MCF 10A (cell line): ENCODE results near the gene WNT10A. TPM values are rescaled to one million over a fixed set of nuclear protein-coding genes. Genes with fewer than 3 reads are reported as not detected.

Source experiments
- BruUV-seq: library from RNA; stranded (reverse); fragments of 400-500 nt; replicated peaks from 2 replicates; lab custom pipeline; 2021; lab: Mats Ljungman, UMichigan
- CTCF ChIA-PET: fragments of 300-600 bp; sonication (Branson Sonifier 250); formaldehyde crosslinking; extraction: SDS; loops from one replicate; lab custom pipeline; 2021; ENCODE audit warnings: antibody characterized with exemption, inconsistent platforms; lab: Yijun Ruan, JAX
- POLR2A ChIA-PET: fragments of 300-600, 350-650 bp; sonication (Branson Sonifier 250); formaldehyde crosslinking; extraction: SDS; loops from one replicate; lab custom pipeline; 2020; ENCODE audit warnings: antibody characterized with exemption, inconsistent platforms; lab: Yijun Ruan, JAX
- DNase-seq: peaks from one replicate; pipeline ENCODE4 v3.0.0-alpha.2; 2018; ENCODE audit not compliant: unreplicated experiment
- H3K27ac Mint-ChIP-seq: one replicate; pipeline ENCODE4 v1.8.0; 2022; ENCODE audit warnings: mild to moderate bottlenecking, low read depth, mixed read lengths; ENCODE audit not compliant: unreplicated experiment
- H3K27me3 Mint-ChIP-seq: one replicate; pipeline ENCODE4 v1.8.0; 2022; ENCODE audit warnings: mixed read lengths; ENCODE audit not compliant: insufficient read depth, unreplicated experiment
- H3K36me3 Mint-ChIP-seq: one replicate; pipeline ENCODE4 v1.8.0; 2022; ENCODE audit warnings: mild to moderate bottlenecking, moderate library complexity, mixed read lengths; ENCODE audit not compliant: insufficient read depth, unreplicated experiment
- H3K4me1 Mint-ChIP-seq: one replicate; pipeline ENCODE4 v1.8.0; 2022; ENCODE audit warnings: mixed read lengths; ENCODE audit not compliant: insufficient read depth, unreplicated experiment
- H3K4me3 Mint-ChIP-seq: one replicate; pipeline ENCODE4 v1.8.0; 2022; ENCODE audit warnings: mild to moderate bottlenecking, moderate library complexity, mixed read lengths; ENCODE audit not compliant: unreplicated experiment
- H3K9me3 Mint-ChIP-seq: one replicate; pipeline ENCODE4 v1.8.0; 2022; ENCODE audit warnings: mixed read lengths; ENCODE audit not compliant: unreplicated experiment
- CTCF ChIP-seq: fragments of 200-600 bp; IDR thresholded peaks from one replicate; pipeline ENCODE4 v1.8.0; 2022; ENCODE audit warnings: antibody characterized with exemption, mild to moderate bottlenecking; ENCODE audit not compliant: unreplicated experiment
- intact Hi-C: fragments of 100-400 bp; cut with micrococcal nuclease; formaldehyde crosslinking; loops from 2 replicates; pipeline ENCODE4 v1.14.1; 2022
- total RNA-seq: library from RNA; stranded (reverse); gene quantifications from 2 replicates; pipeline ENCODE4 v1.2.3, GENCODE V29; 2022

WNT10A gene
- total RNA-seq, 1 experiment from 2014 or later: not detected

GRCh38 chr2:218863021-218863520, 17.6 kb upstream of the WNT10A start:
- no peak for TF ChIP-seq CTCF
- intact Hi-C loops: no loop called here
- no peak overlapping the region for H3K27ac Mint-ChIP-seq
- POLR2A ChIA-PET: interaction anchor here (1.2 kb wide), 1 partner anchor 13 kb away, joined by 4 read pairs; no protein-coding TSS in a partner anchor
- H3K36me3 Mint-ChIP-seq: no peaks in the 10 kb centered on the region
- peaks cover 4% of the 10 kb centered on the region for H3K4me1 Mint-ChIP-seq
- H3K27me3 Mint-ChIP-seq: peaks cover 65% of the 10 kb centered on the region
- H3K9me3 Mint-ChIP-seq: no peaks in the 10 kb centered on the region
- no TSS peak for BruUV-seq
- no peak overlapping the region for H3K4me3 Mint-ChIP-seq
- CTCF ChIA-PET: interaction anchor here (0.6 to 6.5 kb wide), 6 partner anchors 13 to 690 kb away, joined by 3 to 44 read pairs (median 4); no protein-coding TSS in a partner anchor
- no peak for DNase-seq

GRCh38 chr2:218865396-218865795, 15.3 kb upstream of the WNT10A start:
- Mint-ChIP-seq H3K4me3 (no peak overlapping the region), H3K9me3 (no peaks in the 10 kb centered on the region), H3K36me3 (no peaks in the 10 kb centered on the region), H3K27ac (no peak overlapping the region), H3K4me1 (no peaks in the 10 kb centered on the region), H3K27me3 (peaks cover 42% of the 10 kb centered on the region)
- no peak for DNase-seq
- intact Hi-C loops: no loop called here
- no TSS peak for BruUV-seq
- ChIA-PET POLR2A (no interaction called here), CTCF (interaction anchor here (6.5 kb wide), 1 partner anchor 10 kb away, joined by 44 read pairs; no protein-coding TSS in a partner anchor)
- TF ChIP-seq CTCF: no peak

- BruUV-seq: no TSS peak
- TF ChIP-seq CTCF: no peak
- Mint-ChIP-seq H3K27me3 (peaks cover 36% of the 10 kb centered on the region), H3K36me3 (no peaks in the 10 kb centered on the region), H3K4me3 (no peak overlapping the region), H3K27ac (no peak overlapping the region), H3K4me1 (no peaks in the 10 kb centered on the region), H3K9me3 (no peaks in the 10 kb centered on the region)
- intact Hi-C loops: no loop called here
- DNase-seq: no peak
- CTCF ChIA-PET: interaction anchor here (6.5 kb wide), 1 partner anchor 10 kb away, joined by 44 read pairs; no protein-coding TSS in a partner anchor
- POLR2A ChIA-PET: no interaction called here
Measured at GRCh38 chr2:218865999-218866398, 14.7 kb upstream of the WNT10A start.

GRCh38 chr2:218867900-218868299, 12.8 kb upstream of the WNT10A start:
- no peaks in the 10 kb centered on the region for H3K36me3 Mint-ChIP-seq
- no TSS peak for BruUV-seq
- POLR2A ChIA-PET: no interaction called here
- H3K9me3 Mint-ChIP-seq: no peaks in the 10 kb centered on the region
- CTCF ChIA-PET: interaction anchor here (1.0 kb wide), 1 partner anchor 19 kb away, joined by 3 read pairs; no protein-coding TSS in a partner anchor
- TF ChIP-seq CTCF: no peak
- H3K4me1 Mint-ChIP-seq: no peaks in the 10 kb centered on the region
- intact Hi-C loops: no loop called here
- DNase-seq: no peak
- H3K27ac Mint-ChIP-seq: no peak overlapping the region
- H3K4me3 Mint-ChIP-seq: no peak overlapping the region
- peaks cover 36% of the 10 kb centered on the region for H3K27me3 Mint-ChIP-seq
